NCI-H526 (cell line): Measurements from ENCODE around the gene FOXR1.

Experiments used
- DNase-seq, 2 experiments: peaks; one replicate each; lab custom pipeline; 2025; lab: John Stamatoyannopoulos, UW

Gene FOXR1

GRCh38 chr11:119026970-119027369 lies 55.4 kb downstream of the FOXR1 start:
- DNase-seq, result no peak

- no peak for DNase-seq
Observed at GRCh38 chr11:119027561-119028345, 56.2 kb downstream of the FOXR1 start.

GRCh38 chr11:119028346-119029068 lies 56.9 kb downstream of the FOXR1 start:
- peak in 1 of 2 experiments; percentile 59 for DNase-seq

GRCh38 chr11:119029069-119029339 lies 57.4 kb downstream of the FOXR1 start:
- no peak for DNase-seq

- peak in 1 of 2 experiments; percentile 65 for DNase-seq
Observed at GRCh38 chr11:119029340-119030028, 57.9 kb downstream of the FOXR1 start.

- DNase-seq, result no peak
Observed at GRCh38 chr11:119030029-119030328, 58.4 kb downstream of the FOXR1 start.

GRCh38 chr11:119030329-119031047 lies 58.9 kb downstream of the FOXR1 start, which contains the start of gene SLC37A4:
Gene SLC37A4, minus strand, starts transcription at chr11:119030877.
- DNase-seq, result peak; percentile 99 to 100
